ENCODE data around the gene SNX32. TPM values are rescaled to one million over a fixed set of nuclear protein-coding genes. Genes with fewer than 3 reads are reported as not detected.
A peak's percentile ranks its signal among the peaks of the same experiment; 100 is the strongest.

Gene SNX32
- total and polyA plus RNA-seq, 11 donors = 0.11 to 0.54 (median 0.37) TPM; not detected in 5

GRCh38 chr11:65880844-65881421 lies 47.2 kb downstream of the SNX32 start:
- Histone ChIP-seq H3K27me3 (no peaks in the 10 kb centered on the region), H3K9me3 (no peaks in the 10 kb centered on the region), H3K4me1 (peaks cover 0 to 18% (median 7%) of the 10 kb centered on the region in 12 donors), H3K27ac (peak overlapping the region in 1 of 12 donors; percentile 10), H3K36me3 (peaks cover 0 to 40% (median 34%) of the 10 kb centered on the region in 9 donors), H3K4me3 (peak overlapping the region in 1 of 12 donors; percentile 42)
- WGBS, 4 donors = 52 to 82% (median 64%) methylated on average over 4 to 7 of the region's 7 CpGs
- DNase-seq (peak in 2 of 5 donors; percentile 17 to 48), ATAC-seq (no peak)
- TF ChIP-seq POLR2A (IDR thresholded peaks at IDR 0.05) (no peak), CTCF (IDR thresholded peaks at IDR 0.05) (no peak)
- intact Hi-C loops (cut with DNase I) = loop anchor here in 5 of 10 donors (5.0 to 10.0 kb wide), 3 partner anchors 41 to 106 kb away; no protein-coding TSS in a partner anchor

- no peak for TF ChIP-seq CTCF (IDR thresholded peaks at IDR 0.05)
- TF ChIP-seq POLR2A (IDR thresholded peaks at IDR 0.05) = no peak
- Histone ChIP-seq H3K4me3 (no peak overlapping the region), H3K9me3 (no peaks in the 10 kb centered on the region), H3K27ac (no peak overlapping the region), H3K36me3 (peaks cover 0 to 53% (median 43%) of the 10 kb centered on the region in 9 donors), H3K27me3 (no peaks in the 10 kb centered on the region), H3K4me1 (peaks cover under 1 to 26% (median 13%) of the 10 kb centered on the region in 12 donors)
- DNase-seq (peak in 1 of 5 donors; percentile 40), ATAC-seq (no peak)
- intact Hi-C loops (cut with DNase I) = loop anchor here in 5 of 10 donors (5.0 to 10.0 kb wide), 3 partner anchors 40 to 105 kb away; no protein-coding TSS in a partner anchor
- 90 to 94% (median 92%) methylated on average over 27 to 30 of the region's 30 CpGs for WGBS, 4 donors
Observed at GRCh38 chr11:65882120-65883057, 48.6 kb downstream of the SNX32 start.

- Histone ChIP-seq H3K36me3 (peaks cover 0 to 54% (median 43%) of the 10 kb centered on the region in 9 donors), H3K27me3 (no peaks in the 10 kb centered on the region), H3K4me3 (no peak overlapping the region), H3K4me1 (peaks cover 5 to 33% (median 18%) of the 10 kb centered on the region in 12 donors), H3K9me3 (no peaks in the 10 kb centered on the region), H3K27ac (no peak overlapping the region)
- TF ChIP-seq POLR2A (IDR thresholded peaks at IDR 0.05) (no peak), CTCF (IDR thresholded peaks at IDR 0.05) (no peak)
- no peak for ATAC-seq
- 94 to 95% (median 94%) methylated on average over 12 to 13 of the region's 13 CpGs for WGBS, 4 donors
- peak in 1 of 5 donors; percentile 32 for DNase-seq
- intact Hi-C loops (cut with DNase I) = loop anchor here in 5 of 10 donors (5.0 to 10.0 kb wide), 3 partner anchors 39 to 104 kb away; no protein-coding TSS in a partner anchor
Observed at GRCh38 chr11:65883058-65883761, 49.4 kb downstream of the SNX32 start.
